ENCODE data around the gene HOXA3.

- TF ChIP-seq KAT7 (CRISPR knock-in tag; IDR thresholded peaks at IDR 0.05; ENCODE audit: borderline replicate concordance) = no peak
- TF ChIP-seq ZNF317 (CRISPR knock-in tag; IDR thresholded peaks at IDR 0.05; ENCODE audit: borderline replicate concordance, low read depth) = no peak
- TF ChIP-seq JUN (CRISPR knock-in tag; IDR thresholded peaks at IDR 0.05) = no peak
- TF ChIP-seq, protein P1, sequence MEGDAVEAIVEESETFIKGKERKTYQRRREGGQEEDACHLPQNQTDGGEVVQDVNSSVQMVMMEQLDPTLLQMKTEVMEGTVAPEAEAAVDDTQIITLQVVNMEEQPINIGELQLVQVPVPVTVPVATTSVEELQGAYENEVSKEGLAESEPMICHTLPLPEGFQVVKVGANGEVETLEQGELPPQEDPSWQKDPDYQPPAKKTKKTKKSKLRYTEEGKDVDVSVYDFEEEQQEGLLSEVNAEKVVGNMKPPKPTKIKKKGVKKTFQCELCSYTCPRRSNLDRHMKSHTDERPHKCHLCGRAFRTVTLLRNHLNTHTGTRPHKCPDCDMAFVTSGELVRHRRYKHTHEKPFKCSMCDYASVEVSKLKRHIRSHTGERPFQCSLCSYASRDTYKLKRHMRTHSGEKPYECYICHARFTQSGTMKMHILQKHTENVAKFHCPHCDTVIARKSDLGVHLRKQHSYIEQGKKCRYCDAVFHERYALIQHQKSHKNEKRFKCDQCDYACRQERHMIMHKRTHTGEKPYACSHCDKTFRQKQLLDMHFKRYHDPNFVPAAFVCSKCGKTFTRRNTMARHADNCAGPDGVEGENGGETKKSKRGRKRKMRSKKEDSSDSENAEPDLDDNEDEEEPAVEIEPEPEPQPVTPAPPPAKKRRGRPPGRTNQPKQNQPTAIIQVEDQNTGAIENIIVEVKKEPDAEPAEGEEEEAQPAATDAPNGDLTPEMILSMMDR (IDR thresholded peaks at IDR 0.05) = no peak
- TF ChIP-seq ZNF423 (CRISPR knock-in tag; IDR thresholded peaks at IDR 0.05) = no peak
- no peak for TF ChIP-seq ZBTB21 (CRISPR knock-in tag; IDR thresholded peaks at IDR 0.05; ENCODE audit: borderline replicate concordance)
- TF ChIP-seq RELA (CRISPR knock-in tag; IDR thresholded peaks at IDR 0.05; ENCODE audit: borderline replicate concordance) = no peak
- TF ChIP-seq CREB1 (CRISPR knock-in tag; IDR thresholded peaks at IDR 0.05) = no peak
- no peak for TF ChIP-seq SP1 (CRISPR knock-in tag; conservative IDR thresholded peaks at IDR 0.05)
- no peak for TF ChIP-seq USF1 (CRISPR knock-in tag; IDR thresholded peaks at IDR 0.05)
Measured at GRCh38 chr7:27189997-27190748, 37.8 kb upstream of the HOXA3 start.

Measured in WTC11 (cell line).